HepG2 (cell line): ENCODE data around the gene RBM8A. TPM values are rescaled to one million over a fixed set of nuclear protein-coding genes. Genes with fewer than 3 reads are reported as not detected.

Experiments
- ARNT2 ChIP-seq: sonication (generic); formaldehyde crosslinking; IDR thresholded peaks from 2 replicates; pipeline ENCODE4 v1.8.0; 2022; ENCODE audit warnings: mild to moderate bottlenecking, low read depth, missing genetic modification reagents, moderate library complexity
- EZH2 ChIP-seq: conservative IDR thresholded peaks from 2 replicates; pipeline ENCODE4 v1.6.1; 2012; ENCODE audit warnings: mild to moderate bottlenecking, low read depth, low read length, moderate library complexity
- KLF15 ChIP-seq: sonication (generic); formaldehyde crosslinking; IDR thresholded peaks from 2 replicates; pipeline ENCODE4 v1.8.1; 2023; ENCODE audit warnings: borderline replicate concordance, mild to moderate bottlenecking, inconsistent platforms, missing genetic modification reagents, mixed read lengths
- PHF8 ChIP-seq: sonication (generic); formaldehyde crosslinking; IDR thresholded peaks from 2 replicates; pipeline ENCODE4 v1.5.0; 2020; ENCODE audit warnings: missing genetic modification reagents
- PLRG1 ChIP-seq: fragments of 450-650 bp; conservative IDR thresholded peaks from 2 replicates; pipeline ENCODE4 v1.6.1; 2016
- PRMT3 ChIP-seq: sonication (generic); formaldehyde crosslinking; IDR thresholded peaks from 2 replicates; pipeline ENCODE4 v1.8.1; 2022; ENCODE audit warnings: low read depth, mild to moderate bottlenecking, moderate library complexity, missing genetic modification reagents, borderline replicate concordance
- TEAD3 ChIP-seq: optimal IDR thresholded peaks from 2 replicates; pipeline ENCODE3; 2016; ENCODE audit warnings: borderline replicate concordance
- ZBTB7A ChIP-seq: sonication (generic); formaldehyde crosslinking; IDR thresholded peaks from 2 replicates; pipeline ENCODE4 v1.8.0; 2022; ENCODE audit warnings: mild to moderate bottlenecking, missing genetic modification reagents
- ZNF232 ChIP-seq: sonication (generic); formaldehyde crosslinking; IDR thresholded peaks from 2 replicates; pipeline ENCODE4 v1.4.0; 2020; ENCODE audit warnings: missing genetic modification reagents, borderline replicate concordance
- ZNF3 ChIP-seq: IDR thresholded peaks from 2 replicates; pipeline ENCODE4 v1.7.0; 2017; ENCODE audit warnings: inconsistent platforms
- ZNF556 ChIP-seq: sonication (generic); formaldehyde crosslinking; IDR thresholded peaks from 2 replicates; pipeline ENCODE4 v1.4.0; 2020; ENCODE audit warnings: mild to moderate bottlenecking, missing genetic modification reagents, borderline replicate concordance
- ZNF558 ChIP-seq: sonication (generic); formaldehyde crosslinking; IDR thresholded peaks from 2 replicates; pipeline ENCODE4 v1.9.0; 2022; ENCODE audit warnings: mild to moderate bottlenecking, missing genetic modification reagents, borderline replicate concordance
- ZNF598 ChIP-seq: sonication (generic); formaldehyde crosslinking; IDR thresholded peaks from 2 replicates; pipeline ENCODE4 v1.5.1; 2020; ENCODE audit warnings: mild to moderate bottlenecking, missing genetic modification reagents, borderline replicate concordance
- ZSCAN21 ChIP-seq: sonication (generic); formaldehyde crosslinking; IDR thresholded peaks from 2 replicates; pipeline ENCODE4 v1.8.0; 2022; ENCODE audit warnings: mild to moderate bottlenecking, missing genetic modification reagents, moderate library complexity, borderline replicate concordance
- polyA plus RNA-seq, 8 experiments: library from polyadenylated mRNA; depleted of rRNA in 3 of 8; stranded (reverse) in 7 of 8; unstranded in 1 of 8; fragments of >200 nt; fragmentation: Illumina TruSeq in 4 of 8; extraction: Trizol in 4 of 8; gene quantifications; 2 replicates each; pipeline versions ENCODE4 v1.2.1 to v1.2.3, GENCODE V29; 2011 to 2016; ENCODE audit warnings: low read depth in 4 of 8, missing spikeins in 1 of 8, mixed read lengths in 1 of 8; ENCODE audit not compliant: insufficient read depth in 1 of 8
- total RNA-seq, 5 experiments: library from RNA; depleted of rRNA; stranded (reverse); fragments of >200 nt; fragmentation: Illumina TruSeq; extraction: Trizol; gene quantifications; 2 replicates each; pipeline ENCODE4 v1.2.3, GENCODE V29; 2016; ENCODE audit warnings: low read depth in 1 of 5
- TF ChIP-seq, protein P1 (sequence below): sonication (generic); formaldehyde crosslinking; IDR thresholded peaks from 2 replicates; pipeline ENCODE4 v1.8.1; 2022; ENCODE audit warnings: mild to moderate bottlenecking, missing genetic modification reagents
- TF ChIP-seq, protein P2 (sequence below): sonication (generic); formaldehyde crosslinking; IDR thresholded peaks from 2 replicates; pipeline ENCODE4 v1.4.0; 2020; ENCODE audit warnings: mild to moderate bottlenecking, missing genetic modification reagents
- TF ChIP-seq, protein P3 (sequence below): sonication (generic); formaldehyde crosslinking; IDR thresholded peaks from 2 replicates; pipeline ENCODE4 v1.4.0; 2020; ENCODE audit warnings: missing genetic modification reagents, borderline replicate concordance
- TF ChIP-seq, protein P4 (sequence below): sonication (generic); formaldehyde crosslinking; IDR thresholded peaks from 2 replicates; pipeline ENCODE4 v1.5.0; 2020; ENCODE audit warnings: missing genetic modification reagents, mild to moderate bottlenecking, borderline replicate concordance
- TF ChIP-seq, protein P5 (sequence below): sonication (generic); formaldehyde crosslinking; IDR thresholded peaks from 2 replicates; pipeline ENCODE4 v1.4.0; 2020; ENCODE audit warnings: mild to moderate bottlenecking, missing genetic modification reagents, borderline replicate concordance
- TF ChIP-seq, protein P6 (sequence below): sonication (generic); formaldehyde crosslinking; IDR thresholded peaks from 2 replicates; pipeline ENCODE4 v1.5.0; 2020; ENCODE audit warnings: missing genetic modification reagents, mild to moderate bottlenecking, borderline replicate concordance

Gene RBM8A
- total and polyA plus RNA-seq, 2 of the 13 experiments (the other 11 are each of a cell fraction or from before 2014, with no cell fraction given), result 106 to 162 TPM

DNA sequence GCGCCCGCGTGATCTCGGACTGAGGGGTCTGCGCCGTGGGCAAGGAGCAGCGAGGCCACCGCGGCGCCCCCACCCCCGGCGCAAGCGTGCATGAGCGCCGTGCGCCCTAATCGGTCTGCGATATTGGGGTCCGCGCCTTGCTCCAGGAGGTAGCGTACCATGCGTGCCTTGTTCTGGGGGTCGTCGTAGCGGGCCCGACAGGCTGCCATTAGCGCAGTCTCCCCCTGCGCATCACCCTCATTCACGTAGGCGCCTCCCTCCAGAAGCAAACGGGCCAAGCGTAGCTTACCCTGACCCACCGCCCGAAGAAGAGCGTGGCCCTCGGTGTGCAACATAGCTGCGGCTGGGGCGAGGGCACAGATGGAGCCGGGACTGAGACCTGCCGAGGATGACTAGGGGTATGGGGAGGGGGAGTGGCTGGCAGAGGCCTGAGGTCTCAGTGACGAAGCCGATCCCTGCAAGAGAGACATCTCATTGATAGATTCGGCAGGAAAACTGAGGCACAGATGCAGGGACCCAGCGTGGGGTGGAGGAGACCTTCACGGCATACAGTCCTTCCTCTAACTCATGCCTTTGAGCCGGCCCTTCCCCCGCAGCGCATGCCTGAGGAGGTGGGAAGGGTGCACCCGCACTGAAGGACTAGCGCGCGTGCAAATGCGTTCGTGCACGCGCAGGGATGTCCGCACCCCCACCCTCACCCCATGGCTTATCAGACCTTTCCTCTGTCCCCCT is 34.3 kb upstream of the RBM8A start (continued):
- 0 out of 2 replicates have a peak, but pooled peaks have one; percentile 30 for TF ChIP-seq PRMT3
- TF ChIP-seq, protein P1, sequence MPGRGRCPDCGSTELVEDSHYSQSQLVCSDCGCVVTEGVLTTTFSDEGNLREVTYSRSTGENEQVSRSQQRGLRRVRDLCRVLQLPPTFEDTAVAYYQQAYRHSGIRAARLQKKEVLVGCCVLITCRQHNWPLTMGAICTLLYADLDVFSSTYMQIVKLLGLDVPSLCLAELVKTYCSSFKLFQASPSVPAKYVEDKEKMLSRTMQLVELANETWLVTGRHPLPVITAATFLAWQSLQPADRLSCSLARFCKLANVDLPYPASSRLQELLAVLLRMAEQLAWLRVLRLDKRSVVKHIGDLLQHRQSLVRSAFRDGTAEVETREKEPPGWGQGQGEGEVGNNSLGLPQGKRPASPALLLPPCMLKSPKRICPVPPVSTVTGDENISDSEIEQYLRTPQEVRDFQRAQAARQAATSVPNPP, result no peak
- no peak for TF ChIP-seq EZH2
- no peak for TF ChIP-seq ZNF558 (CRISPR knock-in tag)
- TF ChIP-seq, protein P2, sequence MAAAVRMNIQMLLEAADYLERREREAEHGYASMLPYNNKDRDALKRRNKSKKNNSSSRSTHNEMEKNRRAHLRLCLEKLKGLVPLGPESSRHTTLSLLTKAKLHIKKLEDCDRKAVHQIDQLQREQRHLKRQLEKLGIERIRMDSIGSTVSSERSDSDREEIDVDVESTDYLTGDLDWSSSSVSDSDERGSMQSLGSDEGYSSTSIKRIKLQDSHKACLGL (CRISPR knock-in tag), result no peak
- TF ChIP-seq ARNT2, result 0 out of 2 replicates have a peak, but pooled peaks have one; percentile 23
- TF ChIP-seq ZNF232 (CRISPR knock-in tag), result no peak
- no peak for TF ChIP-seq KLF15
- no peak for TF ChIP-seq ZSCAN21 (CRISPR knock-in tag)
- TF ChIP-seq, protein P3, sequence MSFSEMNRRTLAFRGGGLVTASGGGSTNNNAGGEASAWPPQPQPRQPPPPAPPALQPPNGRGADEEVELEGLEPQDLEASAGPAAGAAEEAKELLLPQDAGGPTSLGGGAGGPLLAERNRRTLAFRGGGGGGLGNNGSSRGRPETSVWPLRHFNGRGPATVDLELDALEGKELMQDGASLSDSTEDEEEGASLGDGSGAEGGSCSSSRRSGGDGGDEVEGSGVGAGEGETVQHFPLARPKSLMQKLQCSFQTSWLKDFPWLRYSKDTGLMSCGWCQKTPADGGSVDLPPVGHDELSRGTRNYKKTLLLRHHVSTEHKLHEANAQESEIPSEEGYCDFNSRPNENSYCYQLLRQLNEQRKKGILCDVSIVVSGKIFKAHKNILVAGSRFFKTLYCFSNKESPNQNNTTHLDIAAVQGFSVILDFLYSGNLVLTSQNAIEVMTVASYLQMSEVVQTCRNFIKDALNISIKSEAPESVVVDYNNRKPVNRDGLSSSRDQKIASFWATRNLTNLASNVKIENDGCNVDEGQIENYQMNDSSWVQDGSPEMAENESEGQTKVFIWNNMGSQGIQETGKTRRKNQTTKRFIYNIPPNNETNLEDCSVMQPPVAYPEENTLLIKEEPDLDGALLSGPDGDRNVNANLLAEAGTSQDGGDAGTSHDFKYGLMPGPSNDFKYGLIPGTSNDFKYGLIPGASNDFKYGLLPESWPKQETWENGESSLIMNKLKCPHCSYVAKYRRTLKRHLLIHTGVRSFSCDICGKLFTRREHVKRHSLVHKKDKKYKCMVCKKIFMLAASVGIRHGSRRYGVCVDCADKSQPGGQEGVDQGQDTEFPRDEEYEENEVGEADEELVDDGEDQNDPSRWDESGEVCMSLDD (CRISPR knock-in tag), result no peak
- TF ChIP-seq ZNF598 (CRISPR knock-in tag), result no peak
- 0 out of 2 replicates have a peak, but pooled peaks have one; percentile 31 for TF ChIP-seq ZNF556 (CRISPR knock-in tag)
- TF ChIP-seq, protein P4, sequence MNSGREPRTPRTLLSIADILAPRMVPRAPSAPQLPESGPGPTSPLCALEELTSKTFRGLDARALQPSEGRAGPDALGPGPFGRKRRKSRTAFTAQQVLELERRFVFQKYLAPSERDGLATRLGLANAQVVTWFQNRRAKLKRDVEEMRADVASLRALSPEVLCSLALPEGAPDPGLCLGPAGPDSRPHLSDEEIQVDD (CRISPR knock-in tag), result 0 out of 2 replicates have a peak, but pooled peaks have one; percentile 11
- no peak for TF ChIP-seq PLRG1
- TF ChIP-seq PHF8 (CRISPR knock-in tag), result 0 out of 2 replicates have a peak, but pooled peaks have one; percentile 2
- no peak for TF ChIP-seq TEAD3
- TF ChIP-seq, protein P5, sequence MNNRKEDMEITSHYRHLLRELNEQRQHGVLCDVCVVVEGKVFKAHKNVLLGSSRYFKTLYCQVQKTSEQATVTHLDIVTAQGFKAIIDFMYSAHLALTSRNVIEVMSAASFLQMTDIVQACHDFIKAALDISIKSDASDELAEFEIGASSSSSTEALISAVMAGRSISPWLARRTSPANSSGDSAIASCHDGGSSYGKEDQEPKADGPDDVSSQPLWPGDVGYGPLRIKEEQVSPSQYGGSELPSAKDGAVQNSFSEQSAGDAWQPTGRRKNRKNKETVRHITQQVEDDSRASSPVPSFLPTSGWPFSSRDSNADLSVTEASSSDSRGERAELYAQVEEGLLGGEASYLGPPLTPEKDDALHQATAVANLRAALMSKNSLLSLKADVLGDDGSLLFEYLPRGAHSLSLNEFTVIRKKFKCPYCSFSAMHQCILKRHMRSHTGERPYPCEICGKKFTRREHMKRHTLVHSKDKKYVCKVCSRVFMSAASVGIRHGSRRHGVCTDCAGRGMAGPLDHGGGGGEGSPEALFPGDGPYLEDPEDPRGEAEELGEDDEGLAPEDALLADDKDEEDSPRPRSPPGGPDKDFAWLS (CRISPR knock-in tag), result no peak
- TF ChIP-seq ZBTB7A (CRISPR knock-in tag), result peak; percentile 63; the same call in 1 of the 2 replicates
- TF ChIP-seq, protein P6, sequence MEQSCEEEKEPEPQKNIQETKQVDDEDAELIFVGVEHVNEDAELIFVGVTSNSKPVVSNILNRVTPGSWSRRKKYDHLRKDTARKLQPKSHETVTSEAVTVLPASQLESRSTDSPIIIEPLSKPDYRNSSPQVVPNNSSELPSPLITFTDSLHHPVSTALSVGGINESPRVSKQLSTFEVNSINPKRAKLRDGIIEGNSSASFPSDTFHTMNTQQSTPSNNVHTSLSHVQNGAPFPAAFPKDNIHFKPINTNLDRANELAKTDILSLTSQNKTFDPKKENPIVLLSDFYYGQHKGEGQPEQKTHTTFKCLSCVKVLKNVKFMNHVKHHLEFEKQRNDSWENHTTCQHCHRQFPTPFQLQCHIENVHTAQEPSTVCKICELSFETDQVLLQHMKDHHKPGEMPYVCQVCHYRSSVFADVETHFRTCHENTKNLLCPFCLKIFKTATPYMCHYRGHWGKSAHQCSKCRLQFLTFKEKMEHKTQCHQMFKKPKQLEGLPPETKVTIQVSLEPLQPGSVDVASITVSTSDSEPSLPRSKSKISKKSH (CRISPR knock-in tag), result no peak
- no peak for TF ChIP-seq ZNF3
